Progenitor cell of endocrine pancreas (in vitro differentiated cells): ENCODE results near the gene SUSD4. TPM values are rescaled to one million over a fixed set of nuclear protein-coding genes. Genes with fewer than 3 reads are reported as not detected.

Source experiments
- DNase-seq: peaks from one replicate; pipeline ENCODE4 v3.0.0; 2021; ENCODE audit warnings: low spot score; ENCODE audit not compliant: unreplicated experiment
- H3K27ac Mint-ChIP-seq: 2 replicates; pipeline ENCODE4 v1.8.0; 2021; ENCODE audit warnings: mild to moderate bottlenecking, moderate library complexity, mixed read lengths
- H3K27me3 Mint-ChIP-seq: 2 replicates; pipeline ENCODE4 v1.8.0; 2021; ENCODE audit warnings: mixed read lengths
- H3K36me3 Mint-ChIP-seq: 2 replicates; pipeline ENCODE4 v1.8.0; 2022; ENCODE audit warnings: mixed read lengths; ENCODE audit not compliant: insufficient read depth
- H3K4me1 Mint-ChIP-seq: 2 replicates; pipeline ENCODE4 v1.8.0; 2021; ENCODE audit warnings: low read depth, mixed read lengths
- H3K4me3 Mint-ChIP-seq: 2 replicates; pipeline ENCODE4 v1.8.0; 2021; ENCODE audit warnings: low read depth, mild to moderate bottlenecking, moderate library complexity, mixed read lengths
- H3K9me3 Mint-ChIP-seq: 2 replicates; pipeline ENCODE4 v1.8.0; 2021; ENCODE audit warnings: low read depth, mixed read lengths
- CTCF ChIP-seq: fragments of 200-600 bp; sonication (generic); IDR thresholded peaks from one replicate; pipeline ENCODE4 v1.5.0; 2021; ENCODE audit warnings: antibody characterized with exemption, mild to moderate bottlenecking; ENCODE audit not compliant: unreplicated experiment
- total RNA-seq: library from RNA; stranded (reverse); gene quantifications from 2 replicates; pipeline ENCODE4 v1.2.1, GENCODE V29; 2021

The SUSD4 gene
- total RNA-seq, 1 donor from 2014 or later = 6.0 TPM

GRCh38 chr1:223221686-223222085 lies 142.3 kb downstream of the SUSD4 start:
- H3K4me1 Mint-ChIP-seq = peaks cover 8% of the 10 kb centered on the region
- peaks cover 5% of the 10 kb centered on the region for H3K9me3 Mint-ChIP-seq
- peaks cover 11% of the 10 kb centered on the region for H3K27me3 Mint-ChIP-seq
- TF ChIP-seq CTCF = no peak
- no peak overlapping the region for H3K4me3 Mint-ChIP-seq
- no peak for DNase-seq
- H3K36me3 Mint-ChIP-seq = peaks cover 4% of the 10 kb centered on the region
- no peak overlapping the region for H3K27ac Mint-ChIP-seq

- Mint-ChIP-seq H3K36me3 (peaks cover 4% of the 10 kb centered on the region), H3K9me3 (peaks cover 5% of the 10 kb centered on the region), H3K4me3 (no peak overlapping the region), H3K27me3 (peaks cover 3% of the 10 kb centered on the region), H3K4me1 (peaks cover 11% of the 10 kb centered on the region), H3K27ac (no peak overlapping the region)
- no peak for DNase-seq
- no peak for TF ChIP-seq CTCF
Observed at GRCh38 chr1:223219846-223220610, 143.9 kb downstream of the SUSD4 start.

- no peak overlapping the region for H3K27ac Mint-ChIP-seq
- DNase-seq = no peak
- TF ChIP-seq CTCF = no peak
- H3K9me3 Mint-ChIP-seq = peaks cover 5% of the 10 kb centered on the region
- H3K4me3 Mint-ChIP-seq = no peak overlapping the region
- peaks cover 11% of the 10 kb centered on the region for H3K4me1 Mint-ChIP-seq
- peaks cover 3% of the 10 kb centered on the region for H3K27me3 Mint-ChIP-seq
- peaks cover 4% of the 10 kb centered on the region for H3K36me3 Mint-ChIP-seq
Observed at GRCh38 chr1:223219318-223219635, 144.7 kb downstream of the SUSD4 start.

GRCh38 chr1:223217781-223218180 lies 146.2 kb downstream of the SUSD4 start:
- Mint-ChIP-seq H3K9me3 (peaks cover 5% of the 10 kb centered on the region), H3K36me3 (peaks cover 4% of the 10 kb centered on the region), H3K4me3 (no peak overlapping the region), H3K27ac (no peak overlapping the region), H3K4me1 (peaks cover 9% of the 10 kb centered on the region), H3K27me3 (peaks cover 3% of the 10 kb centered on the region)
- DNase-seq = no peak
- no peak for TF ChIP-seq CTCF

- Mint-ChIP-seq H3K27me3 (peaks cover 3% of the 10 kb centered on the region), H3K27ac (no peak overlapping the region), H3K36me3 (peaks cover 4% of the 10 kb centered on the region), H3K4me1 (peaks cover 18% of the 10 kb centered on the region), H3K4me3 (no peak overlapping the region), H3K9me3 (peaks cover 5% of the 10 kb centered on the region)
- no peak for TF ChIP-seq CTCF
- DNase-seq = no peak
Observed at GRCh38 chr1:223216531-223217205, 147.3 kb downstream of the SUSD4 start.
